Measurements from ENCODE around the gene RBM10.

DNA sequence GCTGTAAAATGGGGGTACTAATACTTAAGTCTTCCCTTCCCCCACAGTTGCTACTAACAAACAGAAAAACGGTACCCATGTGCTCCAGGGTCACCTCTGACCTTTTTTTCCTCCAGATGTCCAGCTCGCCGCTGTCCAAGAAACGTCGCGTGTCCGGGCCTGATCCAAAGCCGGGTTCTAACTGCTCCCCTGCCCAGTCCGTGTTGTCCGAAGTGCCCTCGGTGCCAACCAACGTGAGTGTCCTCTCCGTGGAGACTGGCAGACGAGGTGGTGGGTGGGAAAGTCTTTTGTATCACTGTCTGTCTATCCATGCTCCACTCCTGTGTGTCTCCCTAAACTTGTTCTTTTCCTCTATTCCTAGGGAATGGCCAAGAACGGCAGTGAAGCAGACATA is 53.7 kb downstream of the RBM10 start:
- TF ChIP-seq GATA3 (IDR thresholded peaks at IDR 0.05; ENCODE audit: low read depth, low read length): no peak
- TF ChIP-seq GATA2 (IDR thresholded peaks at IDR 0.05; ENCODE audit: low read depth, low read length): no peak

Data from SH-SY5Y (cell line).